Ovary (tissue), 9 donors: ENCODE data around the gene ACSF2. TPM values are rescaled to one million over a fixed set of nuclear protein-coding genes. Genes with fewer than 3 reads are reported as not detected.

Experiments used
- DNase-seq, 5 donors: peaks; one replicate each; pipeline ENCODE4 v3.0.0-alpha.2; 2019 to 2020
- H3K27ac ChIP-seq, 2 donors: fragments of 200-600 bp; one replicate each; pipeline versions ENCODE4 v1.5.1 to v1.8.0; 2019 to 2022
- H3K27me3 ChIP-seq: fragments of 200-600 bp; one replicate; pipeline ENCODE4 v1.8.0; 2022
- H3K36me3 ChIP-seq: fragments of 200-600 bp; sonication (generic); one replicate; pipeline ENCODE4 v1.5.1; 2019
- H3K4me1 ChIP-seq: one replicate; pipeline ENCODE4 v1.8.1; 2013; ENCODE audit warnings: mild to moderate bottlenecking, moderate library complexity; ENCODE audit not compliant: insufficient read depth
- H3K4me3 ChIP-seq: fragments of 200-600 bp; sonication (generic); one replicate; pipeline ENCODE4 v1.5.1; 2017
- H3K9me3 ChIP-seq, 2 donors: fragments of 200-600 bp in 1 of 2; sonication (generic) in 1 of 2; one replicate each; pipeline versions ENCODE4 v1.5.1 to v1.8.1; 2013 to 2019; ENCODE audit warnings: mild to moderate bottlenecking in 1 of 2, moderate library complexity in 1 of 2
- CTCF ChIP-seq, 3 donors: fragments of 450-650 bp in 2 of 3; fragments of 200-600 bp in 1 of 3; IDR thresholded peaks; one replicate each; pipeline versions ENCODE4 v1.5.1 to v1.8.0; 2016 to 2022; ENCODE audit warnings: antibody characterized with exemption in 3 of 3, mild to moderate bottlenecking in 1 of 3
- EP300 ChIP-seq: sonication (generic); formaldehyde crosslinking; IDR thresholded peaks from one replicate; pipeline ENCODE4 v1.6.1; 2017; ENCODE audit warnings: antibody characterized with exemption
- POLR2A ChIP-seq: fragments of 450-650 bp; IDR thresholded peaks from one replicate; pipeline ENCODE4 v1.6.1; 2017; ENCODE audit warnings: antibody characterized with exemption, mild to moderate bottlenecking, moderate library complexity
- WGBS, 3 donors: extraction: QIAGEN DNeasy Blood & Tissue Kit in 1 of 3; methylation state at CpG; one replicate each; pipeline versions ENCODE4 v1.1.5 to v1.1.7; 2013 to 2017; 5-methylcytosine and 5-hydroxymethylcytosine counted together
- intact Hi-C, 4 donors: fragments of 100-400 bp; cut with DNase I; formaldehyde crosslinking; loops; one replicate each; pipeline versions ENCODE4 v1.11.0 to v1.15.1; 2022 to 2023
- polyA plus RNA-seq, 2 donors: library from polyadenylated mRNA; stranded (reverse); fragments of 200-250 nt in 1 of 2; fragments of 350-450 nt in 1 of 2; fragmentation: Illumina TruSeq in 1 of 2; extraction: RNeasy Lipid Tissue Mini Kit (QIAGEN cat#74804) in 1 of 2; gene quantifications; one replicate each; pipeline ENCODE4 v1.2.3, GENCODE V29; 2013 to 2014
- total RNA-seq, 7 donors: library from RNA; depleted of rRNA in 2 of 7; stranded (reverse); fragments of >200 nt in 2 of 7; fragmentation: NEBNext Ultra II Directional in 3 of 7; extraction: Animal tissue kit (Norgen Biotek cat#: 25700) in 3 of 7; gene quantifications; one replicate each; pipeline versions ENCODE4 v1.1.0 to v1.2.4, GENCODE V29; 2016 to 2023
- donor health status: DM: no; HTN: no; CAD: no; lungs with moderate emphysema.
- donor health status: DM: no; HTN: no; CAD: no.
- donor health status: Bipolar disorder and iron deficiency.
- donor health status: DM: yes; HTN: yes; CAD: no.
- donor health status: DM: no; HTN: no; CAD: no.
- donor health status: DM: yes; HTN: yes; CAD: no.

ACSF2 gene
- total and polyA plus RNA-seq, 9 donors: 26.7 to 86.0 (median 49.5) TPM

GRCh38 chr17:50448643-50449042, 22.6 kb downstream of the ACSF2 start:
- intact Hi-C loops: no loop called here
- no peak overlapping the region for H3K27ac ChIP-seq
- WGBS, 3 donors: 56 to 68% (median 66%) methylated on average over 2 of the region's 2 CpGs
- H3K9me3 ChIP-seq: no peaks in the 10 kb centered on the region
- no peak for DNase-seq
- H3K27me3 ChIP-seq: no peaks in the 10 kb centered on the region
- H3K36me3 ChIP-seq: no peaks in the 10 kb centered on the region
- H3K4me3 ChIP-seq: no peak overlapping the region
- TF ChIP-seq POLR2A (no peak), CTCF (IDR thresholded peaks at IDR 0.05) (no peak), EP300 (no peak)
- H3K4me1 ChIP-seq: no peaks in the 10 kb centered on the region

GRCh38 chr17:50451943-50452629, 26.1 kb downstream of the ACSF2 start:
- no peaks in the 10 kb centered on the region for H3K36me3 ChIP-seq
- intact Hi-C loops: no loop called here
- no peak overlapping the region for H3K27ac ChIP-seq
- H3K4me3 ChIP-seq: no peak overlapping the region
- H3K9me3 ChIP-seq: no peaks in the 10 kb centered on the region
- no peak for DNase-seq
- no peak for TF ChIP-seq POLR2A
- no peak for TF ChIP-seq CTCF (IDR thresholded peaks at IDR 0.05)
- WGBS, 3 donors: 74 to 81% (median 79%) methylated on average over 7 of the region's 7 CpGs
- H3K4me1 ChIP-seq: no peaks in the 10 kb centered on the region
- no peaks in the 10 kb centered on the region for H3K27me3 ChIP-seq

- TF ChIP-seq EP300 (no peak), CTCF (IDR thresholded peaks at IDR 0.05) (no peak), POLR2A (no peak)
Observed at GRCh38 chr17:50452630-50453300, 26.7 kb downstream of the ACSF2 start.

GRCh38 chr17:50453901-50454300, 27.9 kb downstream of the ACSF2 start:
- WGBS, 3 donors: 84 to 90% (median 89%) methylated on average over 3 of the region's 3 CpGs
- no peak for DNase-seq
- Histone ChIP-seq H3K27ac (no peak overlapping the region), H3K36me3 (no peaks in the 10 kb centered on the region), H3K4me3 (no peak overlapping the region), H3K27me3 (no peaks in the 10 kb centered on the region), H3K4me1 (no peaks in the 10 kb centered on the region), H3K9me3 (no peaks in the 10 kb centered on the region)
- TF ChIP-seq EP300: no peak
- no peak for TF ChIP-seq POLR2A
- intact Hi-C loops: no loop called here

More at GRCh38 chr17:50452630-50453300, 26.7 kb downstream of the ACSF2 start:
- H3K36me3 ChIP-seq: no peaks in the 10 kb centered on the region
- 84 to 86% (median 85%) methylated on average over 10 of the region's 10 CpGs for WGBS, 3 donors
- intact Hi-C loops: no loop called here
- H3K4me1 ChIP-seq: no peaks in the 10 kb centered on the region
- no peak for DNase-seq
- H3K4me3 ChIP-seq: no peak overlapping the region
- no peaks in the 10 kb centered on the region for H3K9me3 ChIP-seq
- no peak overlapping the region for H3K27ac ChIP-seq
- no peaks in the 10 kb centered on the region for H3K27me3 ChIP-seq

GRCh38 chr17:50457621-50458020, 31.6 kb downstream of the ACSF2 start:
- no peak for DNase-seq
- TF ChIP-seq EP300: no peak
- no peak for TF ChIP-seq CTCF (IDR thresholded peaks at IDR 0.05)
- TF ChIP-seq POLR2A: no peak
- Histone ChIP-seq H3K4me3 (no peak overlapping the region), H3K4me1 (no peaks in the 10 kb centered on the region), H3K27ac (no peak overlapping the region), H3K27me3 (no peaks in the 10 kb centered on the region), H3K9me3 (no peaks in the 10 kb centered on the region), H3K36me3 (no peaks in the 10 kb centered on the region)
- intact Hi-C loops: no loop called here
- WGBS, 3 donors: 95 to 97% (median 96%) methylated on average over 4 of the region's 4 CpGs
